Fibroblast of pulmonary artery (primary cell): ENCODE data around the gene KRT82.
A peak's percentile ranks its signal among the peaks of the same experiment; 100 is the strongest.

Source experiments
- DNase-seq: peaks from one replicate; pipeline ENCODE4 v3.0.0-alpha.2; 2010; ENCODE audit warnings: low read depth
- H3K4me3 ChIP-seq: replicated peaks from 2 replicates; pipeline ENCODE4 v1.5.1; 2011; ENCODE audit warnings: low read depth, mild to moderate bottlenecking, control low read depth, low read length, moderate library complexity
- TF ChIP-seq, protein P1 (sequence below): IDR thresholded peaks from 2 replicates; pipeline ENCODE4 v1.5.1; 2011; ENCODE audit warnings: mild to moderate bottlenecking, control low read depth, low read length, inconsistent platforms; ENCODE audit errors: missing control alignments

Gene KRT82

DNA sequence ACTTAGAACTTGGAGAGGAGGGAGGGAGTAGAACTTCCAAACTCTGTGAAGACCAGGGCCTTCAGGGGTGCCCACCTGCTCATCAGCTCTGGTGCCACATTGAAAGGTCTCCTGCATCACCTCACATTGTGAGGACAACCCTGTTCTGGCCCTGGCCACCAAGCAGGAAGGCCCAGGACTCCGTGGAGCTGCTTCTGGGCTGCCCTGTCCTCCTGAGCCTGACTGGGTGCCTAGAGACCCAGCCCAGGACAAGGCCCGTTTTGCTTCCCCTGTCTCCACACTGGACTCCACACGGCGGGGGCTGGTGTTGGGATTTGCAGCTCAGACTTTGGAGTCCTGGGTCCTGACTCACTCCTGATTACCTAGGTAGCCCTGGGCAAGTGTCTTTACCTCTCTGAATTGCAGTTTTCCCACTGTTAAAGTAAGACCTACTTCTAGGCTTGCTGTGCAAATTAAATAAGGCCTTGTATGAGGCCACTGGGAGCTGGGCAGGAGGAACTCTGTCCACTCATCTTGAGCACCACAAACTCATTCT lies 12.5 kb upstream of the KRT82 start:
- TF ChIP-seq, protein P1, sequence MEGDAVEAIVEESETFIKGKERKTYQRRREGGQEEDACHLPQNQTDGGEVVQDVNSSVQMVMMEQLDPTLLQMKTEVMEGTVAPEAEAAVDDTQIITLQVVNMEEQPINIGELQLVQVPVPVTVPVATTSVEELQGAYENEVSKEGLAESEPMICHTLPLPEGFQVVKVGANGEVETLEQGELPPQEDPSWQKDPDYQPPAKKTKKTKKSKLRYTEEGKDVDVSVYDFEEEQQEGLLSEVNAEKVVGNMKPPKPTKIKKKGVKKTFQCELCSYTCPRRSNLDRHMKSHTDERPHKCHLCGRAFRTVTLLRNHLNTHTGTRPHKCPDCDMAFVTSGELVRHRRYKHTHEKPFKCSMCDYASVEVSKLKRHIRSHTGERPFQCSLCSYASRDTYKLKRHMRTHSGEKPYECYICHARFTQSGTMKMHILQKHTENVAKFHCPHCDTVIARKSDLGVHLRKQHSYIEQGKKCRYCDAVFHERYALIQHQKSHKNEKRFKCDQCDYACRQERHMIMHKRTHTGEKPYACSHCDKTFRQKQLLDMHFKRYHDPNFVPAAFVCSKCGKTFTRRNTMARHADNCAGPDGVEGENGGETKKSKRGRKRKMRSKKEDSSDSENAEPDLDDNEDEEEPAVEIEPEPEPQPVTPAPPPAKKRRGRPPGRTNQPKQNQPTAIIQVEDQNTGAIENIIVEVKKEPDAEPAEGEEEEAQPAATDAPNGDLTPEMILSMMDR = no peak
- no peak overlapping the region for H3K4me3 ChIP-seq
- DNase-seq = no peak

DNA sequence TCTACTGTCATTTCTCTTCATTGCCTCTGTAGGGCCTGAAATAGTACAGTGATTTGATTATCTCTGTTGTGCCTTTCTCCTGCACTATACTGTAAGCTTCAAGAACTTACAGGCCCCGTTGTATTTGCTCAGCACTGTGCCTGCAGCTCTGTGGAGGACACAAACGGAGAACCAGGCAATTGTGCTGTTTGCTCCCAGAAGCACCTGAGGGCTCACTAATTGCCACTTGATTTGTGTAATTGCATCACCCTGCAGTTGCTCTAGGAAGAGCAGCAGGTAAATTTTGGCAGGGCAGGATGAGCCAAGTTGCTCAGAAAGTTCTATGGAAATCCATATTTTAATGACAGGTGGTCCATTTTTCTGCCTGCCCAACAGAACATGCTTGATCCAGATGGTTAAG lies 11.6 kb upstream of the KRT82 start:
- TF ChIP-seq, protein P1 = no peak
- no peak overlapping the region for H3K4me3 ChIP-seq
- DNase-seq = no peak

DNA sequence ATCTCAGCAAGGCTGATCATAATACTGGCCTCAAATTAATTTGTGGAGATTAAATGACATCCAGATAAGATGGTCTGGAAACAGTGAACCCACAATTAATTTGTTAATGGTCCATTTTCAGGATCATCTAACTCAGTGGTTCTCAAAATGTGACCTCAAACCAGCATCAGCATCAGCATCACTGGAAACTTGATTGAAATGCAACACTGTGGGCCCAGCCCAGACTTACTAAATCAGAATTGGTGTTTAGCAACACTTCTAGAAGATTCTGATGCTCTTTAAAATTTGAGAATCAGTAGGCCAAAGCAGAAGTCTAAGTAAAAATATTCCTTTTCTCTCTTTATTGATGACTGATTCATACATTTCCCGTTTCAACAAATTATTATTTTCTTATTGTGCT lies 10.7 kb upstream of the KRT82 start:
- no peak overlapping the region for H3K4me3 ChIP-seq
- TF ChIP-seq, protein P1 = no peak
- no peak for DNase-seq

DNA sequence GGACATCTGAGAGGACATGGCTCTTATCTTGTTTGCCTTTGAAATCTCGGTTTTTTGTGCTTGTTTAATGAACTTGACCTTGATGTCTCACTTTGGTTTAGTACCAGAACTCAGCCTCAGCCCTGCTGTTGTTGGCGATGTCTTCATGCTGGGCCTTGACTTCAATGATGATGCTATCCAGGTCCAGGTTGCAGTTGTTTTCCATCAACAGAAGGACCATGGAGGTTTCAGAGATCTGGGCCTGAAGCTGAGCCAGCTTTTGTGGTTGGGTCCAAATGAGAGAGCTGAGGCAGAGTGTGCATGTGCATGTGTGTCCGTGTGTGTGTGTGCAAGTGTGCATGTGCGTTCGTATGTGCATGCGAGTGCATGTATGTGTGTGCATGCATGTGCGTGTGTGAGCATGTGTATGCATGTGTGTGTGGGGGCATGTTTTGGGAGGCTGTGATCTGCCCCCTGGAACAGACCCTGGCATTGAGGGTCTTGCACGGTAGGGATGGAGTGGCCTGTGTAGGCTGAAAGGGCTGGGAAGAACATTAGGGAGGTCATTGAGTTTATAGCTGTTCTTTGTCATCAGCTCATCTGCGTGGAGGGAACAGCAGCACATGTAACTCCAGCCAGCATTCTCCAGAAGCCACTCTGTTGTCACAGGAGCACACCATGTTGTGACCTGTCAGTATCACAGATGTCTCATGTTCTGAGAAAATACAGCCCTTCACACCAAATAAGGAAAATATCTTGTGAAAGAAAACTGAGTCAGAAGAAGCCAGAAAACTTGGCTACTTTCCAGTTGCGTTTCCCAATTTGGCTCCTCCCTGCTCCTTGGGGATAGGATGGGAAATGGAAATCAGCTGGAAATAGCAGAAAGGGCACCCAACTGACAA lies 10.0 kb upstream of the KRT82 start:
- TF ChIP-seq, protein P1 = no peak
- DNase-seq = peak; percentile 98
- H3K4me3 ChIP-seq = no peak overlapping the region

DNA sequence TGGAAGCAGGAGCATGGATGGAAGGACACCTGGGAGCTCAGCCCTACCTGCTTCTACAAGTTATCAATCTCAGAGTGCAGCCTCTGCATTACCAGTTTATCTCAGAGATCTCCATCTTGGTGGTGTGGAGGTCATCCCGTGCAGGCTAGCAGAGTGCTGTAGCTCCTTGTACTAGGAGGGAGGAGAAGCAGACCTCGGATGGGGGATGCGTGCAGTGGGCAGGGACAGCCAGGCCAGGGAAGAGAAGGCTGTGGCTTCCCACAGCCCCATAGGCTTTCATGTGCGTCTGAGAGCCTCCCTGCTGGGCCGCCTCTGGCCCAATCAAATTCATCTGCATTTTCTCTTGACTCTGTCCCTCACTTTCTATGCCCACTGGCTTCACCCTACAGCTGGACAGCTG lies 8.8 kb upstream of the KRT82 start:
- no peak for DNase-seq
- TF ChIP-seq, protein P1 = no peak
- no peak overlapping the region for H3K4me3 ChIP-seq

DNA sequence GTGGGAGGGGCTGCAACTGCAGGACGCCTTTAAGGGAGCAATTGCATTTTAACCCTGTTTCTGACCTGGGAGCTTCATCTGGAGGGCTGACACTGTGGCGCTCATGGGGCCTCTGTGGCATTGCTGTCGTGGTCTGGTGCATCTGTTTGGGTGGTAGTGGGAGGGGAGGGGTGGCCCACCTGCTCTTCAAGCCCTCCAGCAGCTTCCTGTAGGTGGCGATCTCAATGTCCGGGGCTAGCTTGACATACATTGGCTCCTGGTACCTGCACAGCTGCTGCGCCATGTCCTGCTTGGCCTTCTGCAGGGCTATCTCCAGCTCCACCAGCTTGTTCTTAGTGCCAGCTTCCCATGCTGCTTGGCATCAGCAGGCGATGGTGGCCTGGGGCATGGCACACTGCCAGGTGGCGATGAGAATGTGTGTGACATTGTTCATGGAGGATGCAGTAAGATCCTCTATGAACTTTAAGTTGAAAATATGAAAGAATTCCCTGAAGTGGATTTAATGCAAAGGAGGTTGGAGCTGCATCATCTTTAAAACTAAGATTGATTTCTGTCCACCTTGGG lies 7.7 kb upstream of the KRT82 start:
- TF ChIP-seq, protein P1 = no peak
- DNase-seq = no peak
- no peak overlapping the region for H3K4me3 ChIP-seq
